SU-DHL-6 (cell line): Measurements from ENCODE around the gene FBH1.

Experiments
- H2AFZ ChIP-seq: fragments of 200-600 bp; sonication (generic); 2 replicates; pipeline ENCODE4 v1.6.1; 2014; ENCODE audit warnings: low read depth, mild to moderate bottlenecking, moderate library complexity, mixed read lengths, antibody characterized with exemption, low read length; ENCODE audit not compliant: severe bottlenecking
- H3F3A ChIP-seq: fragments of 200-600 bp; shearing (Covaris generic); 2 replicates; pipeline ENCODE4 v1.6.0; 2016; ENCODE audit warnings: antibody characterized with exemption, mild to moderate bottlenecking; ENCODE audit not compliant: insufficient read depth
- H3K27ac ChIP-seq: fragments of 200-600 bp; sonication (generic); 2 replicates; pipeline ENCODE4 v1.5.1; 2016; ENCODE audit warnings: low read depth, mild to moderate bottlenecking, low read length, moderate library complexity, mixed read lengths
- H3K27me3 ChIP-seq: fragments of 200-600 bp; sonication (generic), shearing (Covaris generic); 2 replicates; pipeline ENCODE4 v1.6.0; 2014; ENCODE audit warnings: mild to moderate bottlenecking, low read length
- H3K36me3 ChIP-seq: fragments of 200-600 bp; sonication (generic); 2 replicates; pipeline ENCODE4 v1.6.1; 2014; ENCODE audit warnings: mild to moderate bottlenecking, low read length, mixed read lengths
- H3K4me2 ChIP-seq: fragments of 300-600, 200-600 bp; shearing (Covaris generic), sonication (generic); 2 replicates; pipeline ENCODE4 v1.6.0; 2014; ENCODE audit warnings: low read length, low read depth, mild to moderate bottlenecking; ENCODE audit not compliant: poor library complexity, severe bottlenecking
- H3K4me3 ChIP-seq: fragments of 200-600 bp; sonication (generic); 2 replicates; pipeline ENCODE4 v1.5.1; 2014; ENCODE audit warnings: antibody characterized with exemption, low read length, mild to moderate bottlenecking, mixed read lengths; ENCODE audit not compliant: insufficient read depth, poor library complexity, severe bottlenecking
- H3K79me2 ChIP-seq: fragments of 200-600 bp; sonication (generic); 2 replicates; pipeline ENCODE4 v1.6.1; 2014; ENCODE audit warnings: mild to moderate bottlenecking, low read length, moderate library complexity; ENCODE audit not compliant: insufficient read depth
- H3K9ac ChIP-seq: fragments of 200-600 bp; sonication (generic); 2 replicates; pipeline ENCODE4 v1.7.0; 2014; ENCODE audit warnings: mild to moderate bottlenecking, low read length
- H3K9me2 ChIP-seq: fragments of 200-600 bp; sonication (generic); replicated peaks from 2 replicates; pipeline ENCODE4 v1.6.1; 2014; ENCODE audit warnings: low read length; ENCODE audit not compliant: insufficient read depth
- H3K9me3 ChIP-seq: fragments of 200-600 bp; sonication (generic); 2 replicates; pipeline ENCODE4 v1.6.1; 2014; ENCODE audit warnings: low read length, mixed read lengths; ENCODE audit not compliant: insufficient read depth
- H4K20me1 ChIP-seq: fragments of 200-600 bp; sonication (generic); 2 replicates; pipeline ENCODE4 v1.6.1; 2014; ENCODE audit warnings: low read depth, mild to moderate bottlenecking, antibody characterized with exemption, low read length, moderate library complexity, mixed read lengths
- CTCF ChIP-seq: fragments of 200-600 bp; sonication (generic); IDR thresholded peaks from one replicate; pipeline ENCODE4 v1.5.1; 2017; ENCODE audit warnings: antibody characterized with exemption, mild to moderate bottlenecking, low read length, moderate library complexity; ENCODE audit not compliant: insufficient read depth, poor library complexity, severe bottlenecking
- EZH2phosphoT487 ChIP-seq: fragments of 200-600 bp; sonication (generic), shearing (Covaris generic); conservative IDR thresholded peaks from 2 replicates; pipeline ENCODE4 v1.6.1; 2018; ENCODE audit warnings: mild to moderate bottlenecking, antibody characterized with exemption, low read length, moderate library complexity, mixed read lengths

FBH1 gene

DNA sequence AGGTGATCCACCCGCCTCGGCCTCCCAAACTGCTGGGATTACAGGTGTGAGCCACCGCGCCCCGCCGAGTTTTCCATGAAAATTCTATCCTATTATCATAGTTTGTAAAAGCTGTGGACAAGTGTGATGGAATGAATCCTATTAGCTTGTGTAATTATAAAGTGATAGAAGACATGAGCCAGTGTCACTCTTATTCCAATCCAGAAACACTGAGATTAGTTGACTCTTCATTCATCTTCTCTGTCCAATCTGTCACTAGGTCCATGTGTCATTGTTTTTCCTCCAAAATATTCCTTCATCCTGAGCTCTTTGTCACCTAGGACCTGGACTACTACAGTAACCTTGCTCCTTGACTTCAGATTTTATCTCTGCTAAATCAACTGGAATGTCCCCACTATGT lies 13.5 kb downstream of the FBH1 start:
- Histone ChIP-seq H3K27me3 (no peaks in the 10 kb centered on the region), H3K79me2 (0 out of 2 replicates have a peak, but pooled peaks cover 7% of the 10 kb centered on the region), H3K27ac (no peak overlapping the region), H3K36me3 (no peaks in the 10 kb centered on the region), H3K9me2 (no peaks in the 10 kb centered on the region), H3K9me3 (no peaks in the 10 kb centered on the region), H4K20me1 (no peaks in the 10 kb centered on the region), H3K9ac (no peak overlapping the region), H3K4me3 (no peak overlapping the region), H2AFZ (no peak overlapping the region), H3K4me2 (no peak overlapping the region), H3F3A (no peaks in the 10 kb centered on the region)
- TF ChIP-seq EZH2phosphoT487 = no peak
- no peak for TF ChIP-seq CTCF

GRCh38 chr10:5904227-5904626 lies 14.2 kb downstream of the FBH1 start:
- no peaks in the 10 kb centered on the region for H4K20me1 ChIP-seq
- no peak overlapping the region for H3K9ac ChIP-seq
- no peaks in the 10 kb centered on the region for H3F3A ChIP-seq
- H3K79me2 ChIP-seq = 0 out of 2 replicates have a peak, but pooled peaks cover 7% of the 10 kb centered on the region
- H3K9me2 ChIP-seq = no peaks in the 10 kb centered on the region
- no peak for TF ChIP-seq EZH2phosphoT487
- TF ChIP-seq CTCF = no peak
- no peaks in the 10 kb centered on the region for H3K27me3 ChIP-seq
- no peak overlapping the region for H3K4me2 ChIP-seq
- H3K4me3 ChIP-seq = no peak overlapping the region
- no peak overlapping the region for H3K27ac ChIP-seq
- H2AFZ ChIP-seq = no peak overlapping the region
- no peaks in the 10 kb centered on the region for H3K36me3 ChIP-seq
- no peaks in the 10 kb centered on the region for H3K9me3 ChIP-seq

DNA sequence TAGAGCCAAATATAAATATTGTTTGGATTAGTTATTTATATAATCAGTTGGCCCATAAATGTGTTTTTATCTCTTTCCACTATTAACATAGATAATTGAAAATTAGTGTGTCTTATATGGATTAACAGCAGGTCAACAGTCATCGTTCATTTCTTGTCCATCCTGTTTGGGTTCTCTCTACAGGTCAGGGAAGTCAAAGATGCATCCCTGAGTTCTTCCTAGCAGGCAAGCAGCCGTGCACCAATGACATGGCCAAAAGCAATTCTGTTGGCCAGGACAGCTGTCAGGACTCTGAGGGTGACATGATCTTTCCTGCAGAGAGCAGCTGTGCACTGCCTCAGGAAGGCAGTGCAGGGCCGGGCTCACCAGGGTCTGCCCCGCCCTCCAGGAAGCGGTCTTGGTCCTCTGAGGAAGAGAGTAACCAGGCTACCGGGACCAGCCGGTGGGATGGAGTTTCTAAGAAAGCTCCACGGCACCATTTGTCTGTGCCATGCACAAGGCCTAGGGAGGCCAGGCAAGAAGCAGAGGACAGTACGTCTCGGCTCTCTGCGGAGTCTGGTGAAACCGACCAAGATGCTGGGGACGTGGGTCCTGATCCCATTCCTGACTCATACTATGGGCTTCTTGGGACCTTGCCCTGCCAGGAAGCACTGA lies 15.9 kb downstream of the FBH1 start:
- no peak overlapping the region for H3K4me3 ChIP-seq
- H3K9ac ChIP-seq = no peak overlapping the region
- TF ChIP-seq CTCF (no peak), EZH2phosphoT487 (no peak)
- H3K9me2 ChIP-seq = no peaks in the 10 kb centered on the region
- no peaks in the 10 kb centered on the region for H3K27me3 ChIP-seq
- H3K9me3 ChIP-seq = no peaks in the 10 kb centered on the region
- no peaks in the 10 kb centered on the region for H3F3A ChIP-seq
- no peak overlapping the region for H3K27ac ChIP-seq
- 0 out of 2 replicates have a peak, but pooled peaks cover 7% of the 10 kb centered on the region for H3K79me2 ChIP-seq
- H3K36me3 ChIP-seq = peaks cover 4% of the 10 kb centered on the region; the same call in 1 of the 2 replicates
- no peak overlapping the region for H2AFZ ChIP-seq
- H3K4me2 ChIP-seq = no peak overlapping the region
- H4K20me1 ChIP-seq = no peaks in the 10 kb centered on the region
